HL-60 (cell line): Measurements from ENCODE around the gene TTC21A.

Source experiments
- GABPA ChIP-seq: IDR thresholded peaks from 2 replicates; pipeline ENCODE4 v1.6.1; 2012; ENCODE audit warnings: low read depth
- POLR2AphosphoS5 ChIP-seq: IDR thresholded peaks from 2 replicates; pipeline ENCODE4 v1.6.1; 2012; ENCODE audit warnings: low read depth
- TF ChIP-seq, protein P1 (sequence below): IDR thresholded peaks from 2 replicates; pipeline ENCODE4 v1.6.1; 2012; ENCODE audit warnings: low read depth; ENCODE audit not compliant: insufficient replicate concordance
- TF ChIP-seq, protein P2 (sequence below): IDR thresholded peaks from one replicate; pipeline ENCODE4 v1.5.1; 2011; ENCODE audit warnings: low read length, control low read depth, inconsistent platforms; ENCODE audit not compliant: insufficient read depth

DNA sequence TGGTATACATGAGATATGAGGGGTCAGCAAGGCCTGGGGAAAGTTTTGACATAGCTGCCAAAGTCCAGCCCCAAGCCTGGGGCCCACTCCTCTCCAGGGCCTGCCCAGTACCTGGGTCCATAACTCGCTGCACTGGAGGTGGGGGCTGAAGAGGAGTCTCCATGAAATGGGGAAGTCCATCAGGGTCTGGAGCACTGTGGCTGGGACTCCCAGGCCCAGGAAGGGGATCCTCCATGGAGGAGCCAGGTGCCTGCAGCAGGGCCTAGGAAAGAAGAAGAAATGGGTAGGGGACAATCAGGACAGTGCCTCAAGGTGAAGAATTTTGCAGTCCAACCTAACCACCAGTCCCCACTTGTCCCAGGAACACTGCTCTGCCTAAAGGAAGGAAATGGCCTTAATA, 8.2 kb upstream of the TTC21A start:
- TF ChIP-seq, protein P1, sequence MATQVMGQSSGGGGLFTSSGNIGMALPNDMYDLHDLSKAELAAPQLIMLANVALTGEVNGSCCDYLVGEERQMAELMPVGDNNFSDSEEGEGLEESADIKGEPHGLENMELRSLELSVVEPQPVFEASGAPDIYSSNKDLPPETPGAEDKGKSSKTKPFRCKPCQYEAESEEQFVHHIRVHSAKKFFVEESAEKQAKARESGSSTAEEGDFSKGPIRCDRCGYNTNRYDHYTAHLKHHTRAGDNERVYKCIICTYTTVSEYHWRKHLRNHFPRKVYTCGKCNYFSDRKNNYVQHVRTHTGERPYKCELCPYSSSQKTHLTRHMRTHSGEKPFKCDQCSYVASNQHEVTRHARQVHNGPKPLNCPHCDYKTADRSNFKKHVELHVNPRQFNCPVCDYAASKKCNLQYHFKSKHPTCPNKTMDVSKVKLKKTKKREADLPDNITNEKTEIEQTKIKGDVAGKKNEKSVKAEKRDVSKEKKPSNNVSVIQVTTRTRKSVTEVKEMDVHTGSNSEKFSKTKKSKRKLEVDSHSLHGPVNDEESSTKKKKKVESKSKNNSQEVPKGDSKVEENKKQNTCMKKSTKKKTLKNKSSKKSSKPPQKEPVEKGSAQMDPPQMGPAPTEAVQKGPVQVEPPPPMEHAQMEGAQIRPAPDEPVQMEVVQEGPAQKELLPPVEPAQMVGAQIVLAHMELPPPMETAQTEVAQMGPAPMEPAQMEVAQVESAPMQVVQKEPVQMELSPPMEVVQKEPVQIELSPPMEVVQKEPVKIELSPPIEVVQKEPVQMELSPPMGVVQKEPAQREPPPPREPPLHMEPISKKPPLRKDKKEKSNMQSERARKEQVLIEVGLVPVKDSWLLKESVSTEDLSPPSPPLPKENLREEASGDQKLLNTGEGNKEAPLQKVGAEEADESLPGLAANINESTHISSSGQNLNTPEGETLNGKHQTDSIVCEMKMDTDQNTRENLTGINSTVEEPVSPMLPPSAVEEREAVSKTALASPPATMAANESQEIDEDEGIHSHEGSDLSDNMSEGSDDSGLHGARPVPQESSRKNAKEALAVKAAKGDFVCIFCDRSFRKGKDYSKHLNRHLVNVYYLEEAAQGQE, result no peak
- TF ChIP-seq, protein P2, sequence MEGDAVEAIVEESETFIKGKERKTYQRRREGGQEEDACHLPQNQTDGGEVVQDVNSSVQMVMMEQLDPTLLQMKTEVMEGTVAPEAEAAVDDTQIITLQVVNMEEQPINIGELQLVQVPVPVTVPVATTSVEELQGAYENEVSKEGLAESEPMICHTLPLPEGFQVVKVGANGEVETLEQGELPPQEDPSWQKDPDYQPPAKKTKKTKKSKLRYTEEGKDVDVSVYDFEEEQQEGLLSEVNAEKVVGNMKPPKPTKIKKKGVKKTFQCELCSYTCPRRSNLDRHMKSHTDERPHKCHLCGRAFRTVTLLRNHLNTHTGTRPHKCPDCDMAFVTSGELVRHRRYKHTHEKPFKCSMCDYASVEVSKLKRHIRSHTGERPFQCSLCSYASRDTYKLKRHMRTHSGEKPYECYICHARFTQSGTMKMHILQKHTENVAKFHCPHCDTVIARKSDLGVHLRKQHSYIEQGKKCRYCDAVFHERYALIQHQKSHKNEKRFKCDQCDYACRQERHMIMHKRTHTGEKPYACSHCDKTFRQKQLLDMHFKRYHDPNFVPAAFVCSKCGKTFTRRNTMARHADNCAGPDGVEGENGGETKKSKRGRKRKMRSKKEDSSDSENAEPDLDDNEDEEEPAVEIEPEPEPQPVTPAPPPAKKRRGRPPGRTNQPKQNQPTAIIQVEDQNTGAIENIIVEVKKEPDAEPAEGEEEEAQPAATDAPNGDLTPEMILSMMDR, result no peak
- TF ChIP-seq POLR2AphosphoS5 (no peak), GABPA (no peak)
